Measurements from ENCODE around the gene NPAS4. TPM values are rescaled to one million over a fixed set of nuclear protein-coding genes. Genes with fewer than 3 reads are reported as not detected.

Gene NPAS4
- total RNA-seq, 3 donors from 2014 or later (not counting 1 experiment from before 2014, with no cell fraction given): not detected

GRCh38 chr11:66417000-66417399 is 3.8 kb upstream of the NPAS4 start:
- H3K4me1 ChIP-seq (ENCODE audit: control insufficient read depth, insufficient read depth, low read length): peaks cover 11% of the 10 kb centered on the region
- peaks cover 5% of the 10 kb centered on the region for H3K9me3 ChIP-seq (ENCODE audit: control insufficient read depth, insufficient read depth, low read length)
- no peak overlapping the region for H3K27ac Mint-ChIP-seq
- peaks cover 6% of the 10 kb centered on the region in 2 donors for H3K4me1 Mint-ChIP-seq
- no peak overlapping the region for H3K27ac ChIP-seq (ENCODE audit: low read length)
- no peaks in the 10 kb centered on the region for H3K36me3 Mint-ChIP-seq
- H3K4me3 ChIP-seq (ENCODE audit: low read length): no peak overlapping the region
- no peak for DNase-seq
- ATAC-seq: no peak
- no peak for TF ChIP-seq CTCF (IDR thresholded peaks at IDR 0.05)
- H3K36me3 ChIP-seq (ENCODE audit: control insufficient read depth, insufficient read depth, low read length): no peaks in the 10 kb centered on the region
- H3K27me3 Mint-ChIP-seq (ENCODE audit: low read depth in 2 of 2): peaks cover 41 to 57% of the 10 kb centered on the region in 2 donors
- H3K4me3 Mint-ChIP-seq: no peak overlapping the region
- 59% methylated on average over 5 of the region's 11 CpGs for WGBS (ENCODE audit: insufficient coverage)
- H3K27me3 ChIP-seq (ENCODE audit: control insufficient read depth, insufficient read depth, low read length): peaks cover 25% of the 10 kb centered on the region
- H3K9me3 Mint-ChIP-seq: peaks cover 0 to 4% of the 10 kb centered on the region in 2 donors
- intact Hi-C loops (cut with micrococcal nuclease): no loop called here

- WGBS (ENCODE audit: insufficient coverage): 8% methylated on average over 16 of the region's 16 CpGs
- peaks cover 6% of the 10 kb centered on the region in 2 donors for H3K4me1 Mint-ChIP-seq
- peak; percentile 51 to 76 for DNase-seq
- no peak for TF ChIP-seq CTCF (IDR thresholded peaks at IDR 0.05)
- peaks cover 5% of the 10 kb centered on the region for H3K9me3 ChIP-seq (ENCODE audit: control insufficient read depth, insufficient read depth, low read length)
- no peaks in the 10 kb centered on the region for H3K36me3 Mint-ChIP-seq
- intact Hi-C loops (cut with micrococcal nuclease): no loop called here
- H3K27ac Mint-ChIP-seq: peak overlapping the region in 1 of 2 donors; percentile 71
- H3K27me3 ChIP-seq (ENCODE audit: control insufficient read depth, insufficient read depth, low read length): peaks cover 25% of the 10 kb centered on the region
- peaks cover 38 to 47% of the 10 kb centered on the region in 2 donors for H3K27me3 Mint-ChIP-seq (ENCODE audit: low read depth in 2 of 2)
- no peaks in the 10 kb centered on the region for H3K36me3 ChIP-seq (ENCODE audit: control insufficient read depth, insufficient read depth, low read length)
- peaks cover 0 to 4% of the 10 kb centered on the region in 2 donors for H3K9me3 Mint-ChIP-seq
- peaks cover 11% of the 10 kb centered on the region for H3K4me1 ChIP-seq (ENCODE audit: control insufficient read depth, insufficient read depth, low read length)
- no peak overlapping the region for H3K27ac ChIP-seq (ENCODE audit: low read length)
- peak overlapping the region; percentile 47 for H3K4me3 Mint-ChIP-seq
- no peak overlapping the region for H3K4me3 ChIP-seq (ENCODE audit: low read length)
- ATAC-seq: peak in 2 of 3 donors; percentile 28
Observed at GRCh38 chr11:66418168-66418985, 2.5 kb upstream of the NPAS4 start.

GRCh38 chr11:66418986-66419308 is 1.9 kb upstream of the NPAS4 start:
- peaks cover 0 to 4% of the 10 kb centered on the region in 2 donors for H3K9me3 Mint-ChIP-seq
- H3K27ac ChIP-seq (ENCODE audit: low read length): no peak overlapping the region
- no peaks in the 10 kb centered on the region for H3K36me3 ChIP-seq (ENCODE audit: control insufficient read depth, insufficient read depth, low read length)
- intact Hi-C loops (cut with micrococcal nuclease): no loop called here
- peaks cover 38 to 47% of the 10 kb centered on the region in 2 donors for H3K27me3 Mint-ChIP-seq (ENCODE audit: low read depth in 2 of 2)
- peaks cover 25% of the 10 kb centered on the region for H3K27me3 ChIP-seq (ENCODE audit: control insufficient read depth, insufficient read depth, low read length)
- peaks cover 5% of the 10 kb centered on the region for H3K9me3 ChIP-seq (ENCODE audit: control insufficient read depth, insufficient read depth, low read length)
- WGBS (ENCODE audit: insufficient coverage): 66% methylated on average over 3 of the region's 3 CpGs
- H3K27ac Mint-ChIP-seq: peak overlapping the region in 1 of 2 donors; percentile 71
- DNase-seq (no peak), ATAC-seq (no peak)
- H3K4me3 ChIP-seq (ENCODE audit: low read length): no peak overlapping the region
- H3K36me3 Mint-ChIP-seq: no peaks in the 10 kb centered on the region
- no peak for TF ChIP-seq CTCF (IDR thresholded peaks at IDR 0.05)
- H3K4me1 Mint-ChIP-seq: peaks cover 6% of the 10 kb centered on the region in 2 donors
- peak overlapping the region; percentile 47 for H3K4me3 Mint-ChIP-seq
- H3K4me1 ChIP-seq (ENCODE audit: control insufficient read depth, insufficient read depth, low read length): peaks cover 11% of the 10 kb centered on the region

All from natural killer cell (primary cell).